HL-60 (cell line): ENCODE data around the gene TPTE2.

Experiments
- CTCF ChIP-seq: IDR thresholded peaks from one replicate; pipeline ENCODE4 v1.5.1; 2011; ENCODE audit warnings: low read length, control low read depth, inconsistent platforms; ENCODE audit not compliant: insufficient read depth
- GABPA ChIP-seq: IDR thresholded peaks from 2 replicates; pipeline ENCODE4 v1.6.1; 2012; ENCODE audit warnings: low read depth
- POLR2AphosphoS5 ChIP-seq: IDR thresholded peaks from 2 replicates; pipeline ENCODE4 v1.6.1; 2012; ENCODE audit warnings: low read depth
- REST ChIP-seq: IDR thresholded peaks from 2 replicates; pipeline ENCODE4 v1.6.1; 2012; ENCODE audit warnings: low read depth; ENCODE audit not compliant: insufficient replicate concordance

GRCh38 chr13:19567820-19568534, 6.6 kb upstream of the TPTE2 start:
- TF ChIP-seq CTCF (no peak), GABPA (no peak), REST (no peak), POLR2AphosphoS5 (no peak)
